DMS114 treated with DMSO at 0.1 percent for 48 hours (cell line): ENCODE measurements around the gene CDKAL1.
"Not testable (repeated sequence)": the region's sequence is repeated elsewhere in the genome, so short reads cannot be mapped to it uniquely, and the experiment has no call there.

Source experiments
- DNase-seq: peaks from one replicate; lab custom pipeline; 2025; ENCODE audit not compliant: unreplicated experiment; lab: John Stamatoyannopoulos, UW

The CDKAL1 gene

GRCh38 chr6:21188505-21189223 lies 654.4 kb downstream of the CDKAL1 start:
- DNase-seq: no peak

GRCh38 chr6:21189759-21190158 lies 655.5 kb downstream of the CDKAL1 start:
- DNase-seq: no peak

- DNase-seq: no peak
These were observed 656.4 kb downstream of the CDKAL1 start for GRCh38 chr6:21190701-21191100.

- no peak for DNase-seq
These were observed 659.7 kb downstream of the CDKAL1 start for GRCh38 chr6:21193790-21194475.

GRCh38 chr6:21195301-21195700 lies 661.0 kb downstream of the CDKAL1 start:
- not testable (repeated sequence) for DNase-seq

- DNase-seq: no peak
These were observed 663.9 kb downstream of the CDKAL1 start for GRCh38 chr6:21198032-21198640.

- DNase-seq: no peak
These were observed 665.0 kb downstream of the CDKAL1 start for GRCh38 chr6:21199262-21199661.

GRCh38 chr6:21200134-21200870 lies 666.0 kb downstream of the CDKAL1 start:
- DNase-seq: no peak

GRCh38 chr6:21201187-21201586 lies 666.9 kb downstream of the CDKAL1 start:
- no peak for DNase-seq

GRCh38 chr6:21201637-21202350 lies 667.5 kb downstream of the CDKAL1 start:
- no peak for DNase-seq

GRCh38 chr6:21202521-21202920 lies 668.3 kb downstream of the CDKAL1 start:
- no peak for DNase-seq

- no peak for DNase-seq
These were observed 670.7 kb downstream of the CDKAL1 start for GRCh38 chr6:21204951-21205350.

GRCh38 chr6:21208081-21208795 lies 674.0 kb downstream of the CDKAL1 start:
- DNase-seq: no peak

- DNase-seq: no peak
These were observed 674.5 kb downstream of the CDKAL1 start for GRCh38 chr6:21208796-21209186.

- no peak for DNase-seq
These were observed 679.2 kb downstream of the CDKAL1 start for GRCh38 chr6:21213492-21213891.

GRCh38 chr6:21214738-21215448 lies 680.6 kb downstream of the CDKAL1 start:
- no peak for DNase-seq

- DNase-seq: no peak
These were observed 685.0 kb downstream of the CDKAL1 start for GRCh38 chr6:21219241-21219640.

GRCh38 chr6:21219856-21220255 lies 685.6 kb downstream of the CDKAL1 start:
- no peak for DNase-seq

GRCh38 chr6:21220271-21220987 lies 686.2 kb downstream of the CDKAL1 start:
- no peak for DNase-seq
